ENCODE data around the gene GINS1.

The GINS1 gene

GRCh38 chr20:25453035-25453810, 45.8 kb downstream of the GINS1 start:
- DNase-seq (ENCODE audit: low read depth, low spot score), result no peak
- no peak for TF ChIP-seq CTCF (IDR thresholded peaks at IDR 0.05; ENCODE audit: insufficient read depth, low read length, missing control alignments)
- POLR2A ChIA-PET, result no interaction called here
- no peak overlapping the region for H3K4me3 ChIP-seq (ENCODE audit: low read depth, low read length)
- CTCF ChIA-PET, result no interaction called here

GRCh38 chr20:25454153-25454900, 46.9 kb downstream of the GINS1 start:
- no peak for DNase-seq (ENCODE audit: low read depth, low spot score)
- CTCF ChIA-PET, result no interaction called here

DNA sequence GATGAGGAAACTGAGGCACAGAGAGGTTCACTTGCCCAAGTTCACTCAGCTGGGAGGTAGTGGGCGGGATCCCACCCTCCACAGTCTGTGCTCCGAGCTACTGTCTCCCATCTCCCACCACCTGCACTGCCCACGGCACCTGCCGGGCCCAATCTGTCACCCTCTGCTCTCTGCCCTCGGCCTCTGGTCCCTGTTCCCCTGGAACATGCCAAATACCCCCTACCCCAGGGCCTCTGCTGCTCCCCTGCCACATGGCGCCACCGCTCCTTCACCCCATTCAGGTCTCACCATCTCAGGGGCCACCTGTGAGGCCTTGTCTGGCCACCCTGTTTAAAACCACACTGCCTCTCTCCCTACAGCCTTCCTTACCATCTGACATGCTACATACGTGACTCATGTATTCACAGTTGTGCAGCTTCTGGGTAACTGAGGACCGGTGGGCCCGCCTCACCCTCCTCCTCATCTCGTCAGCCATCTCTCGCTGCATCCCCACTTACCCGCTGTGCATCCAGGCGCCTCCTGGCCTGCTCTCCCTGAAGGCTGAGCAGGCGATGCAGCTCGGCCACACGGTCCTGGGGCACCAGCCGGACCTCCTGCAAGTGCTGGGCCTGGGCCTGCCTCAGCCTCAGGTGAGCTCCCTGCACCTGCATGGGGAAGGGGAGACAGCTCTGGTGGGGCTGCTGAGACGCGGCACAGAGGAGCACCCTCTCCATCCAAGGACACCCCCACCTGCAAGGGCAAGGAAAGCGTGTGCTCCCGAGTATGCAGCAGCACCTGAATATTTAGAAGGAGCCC, 50.6 kb downstream of the GINS1 start:
- no peak for DNase-seq (ENCODE audit: low read depth, low spot score)
- TF ChIP-seq CTCF (IDR thresholded peaks at IDR 0.05; ENCODE audit: insufficient read depth, low read length, missing control alignments), result no peak
- ChIA-PET POLR2A (no interaction called here), CTCF (no interaction called here)
- no peak overlapping the region for H3K4me3 ChIP-seq (ENCODE audit: low read depth, low read length)

More at GRCh38 chr20:25454153-25454900, 46.9 kb downstream of the GINS1 start:
- no peak overlapping the region for H3K4me3 ChIP-seq (ENCODE audit: low read depth, low read length)
- POLR2A ChIA-PET, result no interaction called here
- TF ChIP-seq CTCF (IDR thresholded peaks at IDR 0.05; ENCODE audit: insufficient read depth, low read length, missing control alignments), result no peak

GRCh38 chr20:25459111-25459830, 51.8 kb downstream of the GINS1 start:
- ChIA-PET POLR2A (no interaction called here), CTCF (no interaction called here)
- no peak for DNase-seq (ENCODE audit: low read depth, low spot score)
- no peak overlapping the region for H3K4me3 ChIP-seq (ENCODE audit: low read depth, low read length)
- TF ChIP-seq CTCF (IDR thresholded peaks at IDR 0.05; ENCODE audit: insufficient read depth, low read length, missing control alignments), result no peak

DNA sequence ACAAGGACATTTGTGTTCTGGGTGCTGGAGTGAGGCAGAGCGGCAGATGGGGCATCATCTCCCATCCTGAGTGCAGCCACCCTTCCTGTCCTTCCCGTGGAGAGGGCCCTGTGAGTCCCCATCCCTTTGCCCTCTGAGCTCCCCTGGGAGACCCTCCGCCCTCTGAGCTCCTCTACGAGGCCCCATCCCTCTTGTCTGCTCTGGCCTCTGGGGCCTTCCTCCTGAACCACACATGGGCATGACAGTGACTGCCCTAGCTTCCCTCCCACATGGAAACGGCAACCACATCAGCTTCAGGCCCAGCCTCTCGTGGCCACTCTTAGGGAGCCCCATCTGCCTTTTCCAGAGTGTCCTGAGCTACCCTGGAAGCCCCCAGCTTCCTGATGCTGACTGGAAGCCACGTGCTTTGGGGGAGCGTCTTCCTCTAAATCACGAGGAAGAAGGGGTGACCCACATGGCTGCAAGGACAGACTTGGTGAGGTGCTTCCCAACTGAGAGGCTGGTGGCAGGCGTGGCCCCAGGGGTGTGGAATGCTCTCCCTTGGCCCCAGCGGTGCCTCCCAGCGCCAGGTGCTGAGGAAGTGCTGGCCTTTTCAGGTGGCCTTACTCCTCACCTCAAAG, 52.6 kb downstream of the GINS1 start:
- TF ChIP-seq CTCF (IDR thresholded peaks at IDR 0.05; ENCODE audit: insufficient read depth, low read length, missing control alignments), result no peak
- POLR2A ChIA-PET, result no interaction called here
- CTCF ChIA-PET, result interaction anchor here (1.1 kb wide), 1 partner anchor 10 kb away, joined by 4 read pairs; no protein-coding TSS in a partner anchor

More for the DNA sequence above, 52.6 kb downstream of the GINS1 start:
- H3K4me3 ChIP-seq (ENCODE audit: low read depth, low read length), result no peak overlapping the region
- DNase-seq (ENCODE audit: low read depth, low spot score), result no peak

All from AG04449 (cell line).